Neural crest cell (in vitro differentiated cells): ENCODE data around the gene CLCNKA. TPM values are rescaled to one million over a fixed set of nuclear protein-coding genes. Genes with fewer than 3 reads are reported as not detected.
"Not testable (repeated sequence)": the region's sequence is repeated elsewhere in the genome, so short reads cannot be mapped to it uniquely, and the experiment has no call there.

Experiments
- DNase-seq: peaks from one replicate; pipeline ENCODE4 v3.0.0; 2021; ENCODE audit warnings: low read depth, mixed read lengths, low spot score
- H3K27ac Mint-ChIP-seq: one replicate; pipeline ENCODE4 v1.8.0; 2021; ENCODE audit warnings: mild to moderate bottlenecking, mixed read lengths; ENCODE audit not compliant: unreplicated experiment
- H3K27me3 Mint-ChIP-seq: 2 replicates; pipeline ENCODE4 v1.8.0; 2021; ENCODE audit warnings: low read depth, mild to moderate bottlenecking, mixed read lengths
- H3K36me3 Mint-ChIP-seq: 2 replicates; pipeline ENCODE4 v1.8.0; 2021; ENCODE audit warnings: low read depth, mild to moderate bottlenecking, mixed read lengths
- H3K4me1 Mint-ChIP-seq: 2 replicates; pipeline ENCODE4 v1.8.0; 2021; ENCODE audit warnings: mixed read lengths
- H3K4me3 Mint-ChIP-seq: one replicate; pipeline ENCODE4 v1.8.0; 2021; ENCODE audit warnings: mild to moderate bottlenecking, mixed read lengths
- H3K9me3 Mint-ChIP-seq: 2 replicates; pipeline ENCODE4 v1.8.0; 2021; ENCODE audit warnings: mixed read lengths
- CTCF ChIP-seq: fragments of 200-600 bp; sonication (generic); conservative IDR thresholded peaks from 2 replicates; pipeline ENCODE4 v1.5.0; 2021; ENCODE audit warnings: antibody characterized with exemption, mild to moderate bottlenecking
- total RNA-seq: library from RNA; stranded (reverse); gene quantifications from 2 replicates; pipeline ENCODE4 v1.2.1, GENCODE V29; 2021

Gene CLCNKA
- total RNA-seq, 1 donor from 2014 or later: not detected

GRCh38 chr1:16026723-16027484 lies 5.1 kb downstream of the CLCNKA start:
- peaks cover 8% of the 10 kb centered on the region for H3K27me3 Mint-ChIP-seq
- H3K4me1 Mint-ChIP-seq: no peaks in the 10 kb centered on the region
- TF ChIP-seq CTCF: no peak
- H3K9me3 Mint-ChIP-seq: no peaks in the 10 kb centered on the region
- H3K36me3 Mint-ChIP-seq: no peaks in the 10 kb centered on the region
- H3K4me3 Mint-ChIP-seq: no peak overlapping the region
- no peak overlapping the region for H3K27ac Mint-ChIP-seq
- peak; percentile 69 for DNase-seq

GRCh38 chr1:16028237-16029002 lies 6.6 kb downstream of the CLCNKA start:
- no peak for DNase-seq
- H3K27me3 Mint-ChIP-seq: peaks cover 11% of the 10 kb centered on the region
- no peak for TF ChIP-seq CTCF
- H3K4me3 Mint-ChIP-seq: no peak overlapping the region
- H3K36me3 Mint-ChIP-seq: no peaks in the 10 kb centered on the region
- H3K9me3 Mint-ChIP-seq: no peaks in the 10 kb centered on the region
- H3K27ac Mint-ChIP-seq: no peak overlapping the region
- H3K4me1 Mint-ChIP-seq: peaks cover 6% of the 10 kb centered on the region

DNA sequence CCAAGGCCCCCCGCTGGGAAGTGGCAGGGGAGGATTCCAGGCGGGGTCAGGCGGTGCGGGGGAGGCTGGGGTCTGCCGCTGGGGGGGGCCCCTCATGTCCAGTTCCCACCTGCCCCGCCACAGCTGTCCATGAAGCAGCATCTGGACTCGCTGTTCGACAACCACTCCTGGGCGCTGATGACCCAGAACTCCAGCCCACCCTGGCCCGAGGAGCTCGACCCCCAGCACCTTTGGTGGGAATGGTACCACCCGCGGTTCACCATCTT lies 7.1 kb downstream of the CLCNKA start:
- H3K36me3 Mint-ChIP-seq, H3K4me1 Mint-ChIP-seq, DNase-seq, H3K9me3 Mint-ChIP-seq, H3K4me3 Mint-ChIP-seq, H3K27ac Mint-ChIP-seq: not testable (repeated sequence)
- peaks cover 11% of the 10 kb centered on the region for H3K27me3 Mint-ChIP-seq

DNA sequence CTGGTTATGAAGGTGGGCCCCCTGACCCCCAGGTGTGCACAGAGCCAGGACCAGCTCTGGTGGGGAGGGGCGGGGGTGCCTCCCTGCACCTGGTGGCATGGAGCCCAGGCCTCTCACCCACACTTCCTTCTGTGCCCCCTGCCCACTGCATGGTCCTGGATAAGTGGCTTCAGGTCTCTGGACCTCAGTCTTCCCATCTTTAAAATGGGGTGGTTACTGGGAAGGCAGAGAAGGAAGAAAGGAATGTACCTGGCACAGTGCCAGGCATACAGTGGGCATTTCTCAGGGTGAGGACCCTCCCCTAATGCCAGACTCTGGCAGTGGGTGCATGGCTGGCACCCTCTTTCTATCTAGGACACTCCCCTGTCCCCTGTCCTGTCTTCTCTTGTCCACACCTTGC lies 7.5 kb downstream of the CLCNKA start:
- Mint-ChIP-seq H3K9me3 (no peaks in the 10 kb centered on the region), H3K4me3 (no peak overlapping the region), H3K36me3 (no peaks in the 10 kb centered on the region), H3K4me1 (peaks cover 6% of the 10 kb centered on the region), H3K27me3 (peaks cover 11% of the 10 kb centered on the region), H3K27ac (no peak overlapping the region)
- TF ChIP-seq CTCF: no peak
- DNase-seq: no peak

GRCh38 chr1:16031551-16031950 lies 9.7 kb downstream of the CLCNKA start:
- no peak for DNase-seq
- peaks cover 5% of the 10 kb centered on the region for H3K27me3 Mint-ChIP-seq
- no peaks in the 10 kb centered on the region for H3K36me3 Mint-ChIP-seq
- peaks cover 6% of the 10 kb centered on the region for H3K4me1 Mint-ChIP-seq
- H3K27ac Mint-ChIP-seq: no peak overlapping the region
- no peak overlapping the region for H3K4me3 Mint-ChIP-seq
- H3K9me3 Mint-ChIP-seq: no peaks in the 10 kb centered on the region
- TF ChIP-seq CTCF: no peak
